ENCODE results near the gene PHKB. TPM values are rescaled to one million over a fixed set of nuclear protein-coding genes. Genes with fewer than 3 reads are reported as not detected.

The PHKB gene
- total and polyA plus RNA-seq, 2 donors (not counting 1 experiment from before 2014, with no cell fraction given) = 79.0 to 103 TPM

- H3K27ac ChIP-seq (ENCODE audit: insufficient read depth, low read length) = no peak overlapping the region
- H2AFZ ChIP-seq (ENCODE audit: low read length) = no peak overlapping the region
- no peak for DNase-seq (ENCODE audit: low read depth in 2 of 2)
- no peaks in the 10 kb centered on the region for H3K79me2 ChIP-seq (ENCODE audit: control insufficient read depth, insufficient read depth, low read length)
- TF ChIP-seq EZH2 (IDR thresholded peaks at IDR 0.05; ENCODE audit: low read length, missing control alignments) (no peak), CTCF (conservative IDR thresholded peaks at IDR 0.05 in 1 of 2, IDR thresholded peaks at IDR 0.05 in 1 of 2; ENCODE audit: low read depth in 1 of 2, low read length in 2 of 2) (no peak)
- H3K9me3 ChIP-seq (ENCODE audit: control insufficient read depth, insufficient read depth, low read depth, low read length) = no peaks in the 10 kb centered on the region
- no peaks in the 10 kb centered on the region for H3K36me3 ChIP-seq (ENCODE audit: control insufficient read depth, insufficient read depth, low read length)
- no peaks in the 10 kb centered on the region for H3K27me3 ChIP-seq (ENCODE audit: control insufficient read depth, insufficient read depth, low read length)
- no peaks in the 10 kb centered on the region for H4K20me1 ChIP-seq (ENCODE audit: control insufficient read depth, extremely low read depth, insufficient read depth, low read length)
- no peaks in the 10 kb centered on the region for H3K4me1 ChIP-seq (ENCODE audit: control insufficient read depth, extremely low read depth, insufficient read depth, low read length)
- H3K4me2 ChIP-seq (ENCODE audit: extremely low read depth, insufficient read depth, low read length) = no peak overlapping the region
- H3K9ac ChIP-seq (ENCODE audit: insufficient read depth, low read length) = no peak overlapping the region
- H3K4me3 ChIP-seq (replicated peaks in 1 of 4; ENCODE audit: control extremely low read depth in 1 of 4, insufficient read depth in 1 of 4, low read depth in 3 of 4, low read length in 4 of 4) = no peak overlapping the region
Measured at GRCh38 chr16:47750371-47750770, 289.2 kb downstream of the PHKB start.

Other genes starting within 250 kb of the PHKB start
- 52.4 and 96.1 TPM in 2 replicates for gene ITFG1, start 268 bp upstream of the PHKB start, total RNA-seq
- gene ITFG1, start 268 bp upstream of the PHKB start, polyA plus RNA-seq = 87.5 and 111 TPM in 2 replicates